Activated naive CD4-positive, alpha-beta T cell treated with anti-CD3 and anti-CD28 coated beads, Interleukin-2, amount 10 ng/mL, durations not matched to agents 7 days and 5 days (primary cell): ENCODE results near the gene PRLR.
A peak's percentile ranks its signal among the peaks of the same experiment; 100 is the strongest.

Experiments used
- CTCF ChIA-PET: fragments of 350-600 bp; sonication (Branson Sonifier 250); formaldehyde crosslinking; loops from one replicate; lab custom pipeline; 2021; ENCODE audit warnings: antibody characterized with exemption; lab: Charles Lee
- DNase-seq: peaks from one replicate; pipeline ENCODE4 v3.0.0-alpha.2; 2020
- H3K27ac Mint-ChIP-seq: one replicate; pipeline ENCODE4 v1.8.0; 2021; ENCODE audit warnings: mild to moderate bottlenecking, moderate library complexity, mixed read lengths
- H3K27me3 Mint-ChIP-seq: one replicate; pipeline ENCODE4 v1.8.0; 2021; ENCODE audit warnings: mild to moderate bottlenecking, mixed read lengths
- H3K36me3 Mint-ChIP-seq: one replicate; pipeline ENCODE4 v1.8.0; 2021; ENCODE audit warnings: mixed read lengths
- H3K4me1 Mint-ChIP-seq: one replicate; pipeline ENCODE4 v1.8.0; 2021; ENCODE audit warnings: mixed read lengths
- H3K4me3 Mint-ChIP-seq: one replicate; pipeline ENCODE4 v1.8.0; 2021; ENCODE audit warnings: mild to moderate bottlenecking, moderate library complexity, mixed read lengths
- H3K9me3 Mint-ChIP-seq: one replicate; pipeline ENCODE4 v1.8.0; 2021; ENCODE audit warnings: mixed read lengths

Gene PRLR

DNA sequence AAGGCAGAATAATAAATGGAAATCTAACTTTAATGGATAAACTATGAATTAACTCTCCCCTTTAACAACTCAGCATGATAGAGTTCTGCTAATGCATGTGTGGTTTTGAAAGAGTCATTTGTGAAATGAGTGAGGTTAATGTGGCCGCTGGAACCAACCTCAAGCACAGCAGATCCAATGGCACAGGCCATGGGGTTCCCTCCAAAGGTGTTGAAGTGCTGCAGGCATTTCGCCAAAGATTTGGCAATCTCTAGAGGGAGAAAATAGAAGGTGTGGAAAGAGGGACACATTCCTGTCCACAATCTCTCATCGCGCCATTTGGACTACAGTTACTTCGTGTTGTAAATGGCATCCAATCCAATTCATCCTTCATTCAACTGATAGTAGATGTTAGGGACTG lies 217.5 kb downstream of the PRLR start:
- CTCF ChIA-PET: interaction anchor here (1.4 kb wide), 1 partner anchor 9 kb away, joined by 6 read pairs; no protein-coding TSS in a partner anchor
- H3K9me3 Mint-ChIP-seq: no peaks in the 10 kb centered on the region
- H3K4me3 Mint-ChIP-seq: no peak overlapping the region
- H3K4me1 Mint-ChIP-seq: no peaks in the 10 kb centered on the region
- DNase-seq: no peak
- no peak overlapping the region for H3K27ac Mint-ChIP-seq
- H3K36me3 Mint-ChIP-seq: no peaks in the 10 kb centered on the region
- peaks cover 5% of the 10 kb centered on the region for H3K27me3 Mint-ChIP-seq

DNA sequence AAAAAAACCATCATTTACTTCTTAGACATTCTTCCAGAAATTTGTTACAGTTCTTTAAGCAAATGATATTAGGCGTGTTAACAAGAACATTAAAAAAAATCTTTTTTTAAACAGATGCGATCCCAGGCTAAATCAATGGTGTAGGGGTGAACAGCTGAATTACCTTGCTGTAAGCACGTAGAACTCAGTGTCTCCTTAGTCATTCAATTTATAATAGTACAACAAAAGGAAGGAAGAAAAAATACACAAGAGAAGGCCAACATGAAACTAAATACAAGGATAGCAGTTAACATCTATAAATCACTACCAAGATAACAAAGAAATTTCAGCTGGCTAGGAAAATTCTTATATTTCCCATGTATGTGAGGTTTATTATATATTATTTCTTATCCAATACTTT lies 217.9 kb downstream of the PRLR start:
- peaks cover 9% of the 10 kb centered on the region for H3K27me3 Mint-ChIP-seq
- CTCF ChIA-PET: interaction anchor here (1.4 kb wide), 1 partner anchor 9 kb away, joined by 6 read pairs; no protein-coding TSS in a partner anchor
- no peak for DNase-seq
- no peaks in the 10 kb centered on the region for H3K36me3 Mint-ChIP-seq
- H3K4me1 Mint-ChIP-seq: no peaks in the 10 kb centered on the region
- H3K9me3 Mint-ChIP-seq: no peaks in the 10 kb centered on the region
- no peak overlapping the region for H3K4me3 Mint-ChIP-seq
- H3K27ac Mint-ChIP-seq: no peak overlapping the region

DNA sequence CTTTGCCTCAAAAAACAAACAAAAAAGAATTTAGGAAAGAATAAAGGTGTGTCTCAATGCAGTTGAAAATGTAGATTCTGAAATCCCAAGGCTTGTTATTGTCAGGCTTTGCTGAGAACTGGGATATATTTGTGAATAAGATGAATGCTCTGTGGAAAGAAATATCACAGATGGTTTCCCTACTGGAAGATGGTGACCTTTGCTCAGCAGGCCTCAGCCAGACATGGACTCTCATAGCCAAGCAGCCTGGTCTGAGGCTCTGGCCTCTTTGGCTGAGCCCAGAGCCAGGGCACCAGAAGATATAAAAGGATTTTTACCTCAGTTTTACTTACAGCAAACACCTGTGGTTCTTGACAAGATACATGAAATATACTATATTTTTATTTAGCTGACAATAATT lies 219.6 kb downstream of the PRLR start:
- CTCF ChIA-PET: no interaction called here
- H3K27ac Mint-ChIP-seq: no peak overlapping the region
- H3K9me3 Mint-ChIP-seq: no peaks in the 10 kb centered on the region
- H3K4me3 Mint-ChIP-seq: no peak overlapping the region
- H3K4me1 Mint-ChIP-seq: no peaks in the 10 kb centered on the region
- no peak for DNase-seq
- H3K36me3 Mint-ChIP-seq: no peaks in the 10 kb centered on the region
- peaks cover 12% of the 10 kb centered on the region for H3K27me3 Mint-ChIP-seq

DNA sequence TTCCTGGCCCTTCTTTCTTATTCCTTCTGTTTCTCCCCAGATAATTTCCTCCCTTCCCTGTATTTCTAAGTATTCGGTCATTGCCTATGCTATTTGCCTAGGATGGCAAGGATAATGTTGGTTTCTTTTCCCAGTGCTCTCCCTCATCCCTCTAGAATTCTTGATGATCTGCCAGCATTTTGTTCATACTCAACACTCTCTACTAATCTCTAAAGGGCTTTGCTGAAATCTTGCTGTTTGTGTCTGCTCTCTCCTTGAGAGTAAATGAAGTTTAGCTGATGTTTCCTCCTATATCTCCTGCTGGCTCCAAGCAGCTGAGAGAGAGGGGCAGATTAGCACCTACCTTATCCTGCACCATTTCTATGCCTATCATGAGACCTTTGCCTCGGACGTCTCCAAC lies 220.6 kb downstream of the PRLR start:
- Mint-ChIP-seq H3K27me3 (peaks cover 14% of the 10 kb centered on the region), H3K4me1 (no peaks in the 10 kb centered on the region), H3K27ac (no peak overlapping the region), H3K9me3 (no peaks in the 10 kb centered on the region), H3K4me3 (no peak overlapping the region), H3K36me3 (no peaks in the 10 kb centered on the region)
- CTCF ChIA-PET: no interaction called here
- DNase-seq: no peak

DNA sequence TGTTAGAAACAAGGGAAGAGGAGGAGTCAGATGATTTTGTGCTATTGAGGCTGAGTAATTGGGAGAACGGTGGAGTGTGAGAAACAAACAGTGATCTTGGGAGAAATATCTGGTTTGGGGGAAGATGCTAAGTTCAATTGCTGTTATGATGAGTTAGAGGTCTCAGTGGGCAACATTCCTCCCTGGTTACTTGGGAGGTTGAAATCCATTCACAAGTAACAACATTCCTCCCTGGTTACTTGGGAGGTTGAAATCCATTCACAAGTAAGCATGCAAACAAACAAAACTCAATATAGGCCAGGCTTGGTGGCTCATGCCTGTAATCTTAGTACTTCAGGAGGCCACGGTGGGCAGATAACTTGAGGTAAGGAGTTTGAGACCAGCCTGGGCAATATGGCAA lies 221.3 kb downstream of the PRLR start:
- Mint-ChIP-seq H3K4me1 (no peaks in the 10 kb centered on the region), H3K4me3 (no peak overlapping the region), H3K9me3 (no peaks in the 10 kb centered on the region), H3K27ac (no peak overlapping the region), H3K27me3 (peaks cover 20% of the 10 kb centered on the region), H3K36me3 (no peaks in the 10 kb centered on the region)
- no peak for DNase-seq
- CTCF ChIA-PET: no interaction called here

DNA sequence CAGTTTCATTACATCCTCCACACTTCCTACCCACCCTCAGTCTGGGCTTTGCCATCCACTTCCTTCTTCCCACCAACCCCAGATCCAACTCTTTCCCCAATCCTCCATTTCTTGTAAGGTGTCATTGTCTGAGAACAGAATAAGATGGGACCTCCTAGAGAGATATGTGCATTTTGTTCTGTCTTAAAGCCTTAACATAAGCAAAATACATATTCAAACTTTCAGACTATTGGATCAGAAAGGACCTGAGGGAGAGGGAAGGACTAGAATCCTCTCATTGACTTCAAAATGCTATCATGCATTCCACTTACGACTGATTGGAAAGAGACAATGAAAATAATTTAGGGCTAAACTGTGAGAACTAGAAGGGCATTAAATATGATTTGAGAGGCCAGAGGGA lies 225.5 kb downstream of the PRLR start:
- H3K9me3 Mint-ChIP-seq: no peaks in the 10 kb centered on the region
- no peak overlapping the region for H3K4me3 Mint-ChIP-seq
- DNase-seq: no peak
- CTCF ChIA-PET: interaction anchor here (1.0 to 5.4 kb wide), 3 partner anchors 37 to 516 kb away, joined by 3 to 27 read pairs (median 4); no protein-coding TSS in a partner anchor
- H3K36me3 Mint-ChIP-seq: no peaks in the 10 kb centered on the region
- H3K27me3 Mint-ChIP-seq: peaks cover 40% of the 10 kb centered on the region
- H3K4me1 Mint-ChIP-seq: no peaks in the 10 kb centered on the region
- no peak overlapping the region for H3K27ac Mint-ChIP-seq

DNA sequence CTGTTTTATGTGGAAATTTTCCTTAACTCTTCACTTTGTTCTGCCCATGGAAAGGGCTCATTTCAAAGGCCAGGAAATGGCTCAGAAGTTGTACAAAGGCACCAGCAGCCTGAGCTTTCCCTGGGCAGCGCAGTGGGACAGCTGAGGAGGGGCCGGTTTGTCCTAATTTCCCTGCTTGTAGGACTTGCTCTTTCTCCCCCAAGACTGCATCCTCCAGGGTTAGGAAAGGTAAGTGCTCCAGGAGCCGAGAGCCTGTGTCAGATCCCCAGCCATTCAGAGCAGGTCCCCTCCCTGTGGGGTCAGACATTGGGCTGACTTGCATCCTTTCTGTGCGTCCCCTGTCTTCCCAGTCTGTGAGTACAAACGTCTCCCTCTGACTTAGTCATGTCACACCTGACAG lies 226.1 kb downstream of the PRLR start:
- H3K36me3 Mint-ChIP-seq: no peaks in the 10 kb centered on the region
- no peak overlapping the region for H3K27ac Mint-ChIP-seq
- H3K4me3 Mint-ChIP-seq: no peak overlapping the region
- no peaks in the 10 kb centered on the region for H3K9me3 Mint-ChIP-seq
- H3K27me3 Mint-ChIP-seq: peaks cover 40% of the 10 kb centered on the region
- CTCF ChIA-PET: interaction anchor here (0.9 to 5.4 kb wide), 11 partner anchors 8 to 1075 kb away, joined by 3 to 27 read pairs (median 6); no protein-coding TSS in a partner anchor
- DNase-seq: no peak
- H3K4me1 Mint-ChIP-seq: no peaks in the 10 kb centered on the region

DNA sequence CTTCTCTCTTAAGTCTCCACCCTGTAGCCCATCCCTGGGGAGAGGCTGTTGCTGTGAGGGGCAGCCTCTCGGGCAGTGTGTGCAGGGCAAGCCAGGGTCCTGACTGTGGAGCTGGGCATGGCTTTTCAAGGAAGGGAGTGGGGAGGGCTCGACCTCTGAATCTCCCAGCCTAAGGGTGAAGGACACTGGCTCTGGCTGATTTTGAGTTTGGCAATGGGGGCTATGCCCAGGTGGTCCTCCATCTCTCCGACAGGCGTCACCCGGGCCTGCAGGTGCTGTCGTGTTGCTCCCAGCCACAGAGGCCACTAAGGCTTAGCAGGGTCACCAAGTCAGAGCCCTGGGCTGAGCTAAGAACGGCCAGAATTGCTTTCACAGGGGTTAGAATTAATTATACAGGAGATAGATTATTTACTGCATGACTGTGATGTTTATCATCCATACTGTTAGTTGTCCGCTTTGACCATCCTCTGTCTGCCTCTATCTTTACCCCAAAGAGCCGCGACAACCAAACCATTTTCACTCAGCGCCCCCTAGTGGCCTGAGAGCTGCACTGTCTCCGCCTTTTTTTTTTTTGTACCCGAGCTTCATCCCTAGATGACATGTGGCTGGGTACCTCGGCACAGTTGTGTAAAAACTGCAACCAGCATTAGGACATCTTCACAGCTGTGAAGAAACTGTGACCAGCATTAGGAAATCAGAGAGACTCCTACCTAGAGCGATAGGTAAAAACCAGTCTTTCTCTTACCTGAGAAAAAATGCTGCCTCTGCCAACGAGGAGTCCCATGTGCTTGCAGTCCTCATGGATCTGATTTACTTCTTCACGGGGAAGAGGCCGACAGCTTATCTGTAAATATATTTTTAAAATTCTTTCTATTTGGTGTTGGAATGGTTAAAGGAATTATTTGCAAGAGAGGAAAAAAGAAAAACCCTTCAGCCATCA lies 227.0 kb downstream of the PRLR start:
- H3K27ac Mint-ChIP-seq: no peak overlapping the region
- peak; percentile 66 for DNase-seq
- no peaks in the 10 kb centered on the region for H3K36me3 Mint-ChIP-seq
- H3K27me3 Mint-ChIP-seq: peaks cover 46% of the 10 kb centered on the region
- no peaks in the 10 kb centered on the region for H3K4me1 Mint-ChIP-seq
- H3K4me3 Mint-ChIP-seq: no peak overlapping the region
- no peaks in the 10 kb centered on the region for H3K9me3 Mint-ChIP-seq
- CTCF ChIA-PET: interaction anchor here (0.7 to 5.4 kb wide), 18 partner anchors 9 to 1076 kb away, joined by 3 to 27 read pairs (median 4); no protein-coding TSS in a partner anchor

DNA sequence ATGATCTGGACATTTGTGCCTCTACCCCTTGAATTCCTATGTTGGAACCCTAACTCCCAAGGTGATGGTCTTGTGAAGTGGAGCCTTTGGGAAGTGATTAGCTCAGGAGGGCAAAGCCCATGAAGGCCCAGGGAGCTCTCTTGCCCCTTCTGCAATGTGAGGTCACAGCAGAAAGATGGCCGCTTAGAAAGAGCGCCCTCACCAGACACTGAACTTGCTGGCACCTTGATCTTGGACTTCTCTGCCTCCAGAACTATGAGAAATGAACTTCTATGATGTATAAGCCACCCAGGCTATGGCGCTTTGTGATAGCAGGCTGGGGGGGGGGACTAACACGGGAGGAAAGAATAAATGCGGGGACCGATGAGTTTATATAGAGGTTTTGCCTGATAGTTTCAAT lies 227.8 kb downstream of the PRLR start:
- DNase-seq: no peak
- Mint-ChIP-seq H3K27me3 (peaks cover 38% of the 10 kb centered on the region), H3K4me3 (no peak overlapping the region), H3K36me3 (no peaks in the 10 kb centered on the region), H3K4me1 (no peaks in the 10 kb centered on the region), H3K9me3 (no peaks in the 10 kb centered on the region), H3K27ac (no peak overlapping the region)
- CTCF ChIA-PET: interaction anchor here (0.9 to 5.4 kb wide), 6 partner anchors 13 to 479 kb away, joined by 3 to 27 read pairs (median 5); no protein-coding TSS in a partner anchor

DNA sequence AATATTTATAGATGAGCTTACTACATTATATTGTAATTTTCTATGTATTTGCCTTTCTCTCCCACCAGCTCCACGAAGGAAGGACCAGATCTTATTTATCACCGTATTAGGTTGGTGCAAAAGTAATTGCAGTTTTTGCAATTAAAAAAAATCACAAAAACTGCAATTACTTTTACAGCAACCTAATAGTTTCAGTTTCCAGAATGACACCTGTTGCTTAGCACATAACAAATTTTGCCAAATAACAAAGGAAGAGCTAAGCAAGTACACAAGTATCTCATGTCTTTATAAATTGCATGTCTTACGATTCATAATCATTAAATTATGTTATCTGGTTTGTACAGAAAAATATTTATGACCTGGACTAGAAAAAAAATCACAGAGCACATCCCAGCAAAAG lies 228.4 kb downstream of the PRLR start:
- Mint-ChIP-seq H3K27ac (no peak overlapping the region), H3K4me1 (no peaks in the 10 kb centered on the region), H3K27me3 (peaks cover 34% of the 10 kb centered on the region), H3K4me3 (no peak overlapping the region), H3K36me3 (no peaks in the 10 kb centered on the region), H3K9me3 (no peaks in the 10 kb centered on the region)
- DNase-seq: no peak
- CTCF ChIA-PET: interaction anchor here (1.0 to 5.4 kb wide), 7 partner anchors 13 to 516 kb away, joined by 3 to 27 read pairs (median 6); no protein-coding TSS in a partner anchor
